ENCODE measurements around the gene IKZF3.

DNA sequence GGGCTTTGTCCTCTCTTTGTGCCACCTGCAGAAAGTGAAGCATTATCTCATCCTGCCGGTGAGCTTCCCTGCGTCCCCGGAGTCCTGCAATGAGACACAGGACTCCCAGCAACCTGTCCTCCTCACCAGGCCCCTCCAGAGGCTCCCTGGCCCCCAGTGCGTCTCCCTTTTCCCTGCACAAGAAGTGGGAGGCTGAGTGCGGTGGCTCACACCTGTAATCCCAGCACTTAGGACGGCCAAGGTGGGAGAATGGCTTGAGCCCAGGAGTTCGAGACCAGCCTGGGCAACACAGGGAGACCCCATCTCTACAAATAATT is 118.0 kb downstream of the IKZF3 start:
- no peak for TF ChIP-seq CTCF (IDR thresholded peaks at IDR 0.05)
- no peak for TF ChIP-seq POLR2A (IDR thresholded peaks at IDR 0.05)
